HCT116 (cell line): Measurements from ENCODE around the gene ATP6V0D1. TPM values are rescaled to one million over a fixed set of nuclear protein-coding genes. Genes with fewer than 3 reads are reported as not detected.

Experiments used
- ATAC-seq: fragments of 200-7000 bp; cut with Tn5 transposase; 2 replicates; pipeline ENCODE4 v1.9.1; 2020; ENCODE audit warnings: mild to moderate bottlenecking, moderate library complexity
- BruUV-seq: library from RNA; stranded (reverse); fragments of 400-500 nt; replicated peaks from 2 replicates; lab custom pipeline; 2021; lab: Mats Ljungman, UMichigan
- CTCF ChIA-PET: fragments of 300-600 bp; sonication (Branson Sonifier 250); formaldehyde crosslinking; loops from one replicate; lab custom pipeline; 2021; ENCODE audit warnings: antibody characterized with exemption; lab: Charles Lee
- POLR2A ChIA-PET: fragments of 300-600, 350-600 bp; sonication (Branson Sonifier 250); formaldehyde crosslinking; loops from one replicate; lab custom pipeline; 2021; ENCODE audit warnings: antibody characterized with exemption; lab: Charles Lee
- RAD21 ChIA-PET, 2 experiments: fragments of 300-600 bp; sonication (Branson Sonifier 250); formaldehyde crosslinking; loops; one replicate each; lab custom pipeline; 2023; ENCODE audit warnings: low total read pairs in 2 of 2; ENCODE audit not compliant: uncharacterized antibody in 2 of 2, unreplicated experiment in 2 of 2, low non-redundant PET in 1 of 2; lab: Charles Lee
- DNase-seq: peaks from one replicate; pipeline ENCODE4 v3.0.0-alpha.2; 2010; ENCODE audit warnings: low read depth, low spot score
- H2AFZ ChIP-seq: fragments of 200-600 bp; shearing (Covaris generic), sonication (generic); 2 replicates; pipeline ENCODE4 v1.6.1; 2017; ENCODE audit warnings: low read depth, mixed run types, mixed read lengths, antibody characterized with exemption, low read length; ENCODE audit not compliant: poor library complexity, severe bottlenecking
- H3K27ac ChIP-seq: 2 replicates; pipeline ENCODE4 v1.5.1; 2012; ENCODE audit warnings: low read depth, low read length
- H3K27me3 ChIP-seq: fragments of 200-600 bp; sonication (generic); 2 replicates; pipeline ENCODE4 v1.6.1; 2016; ENCODE audit warnings: mixed run types, low read length, mixed read lengths; ENCODE audit not compliant: insufficient read depth
- H3K36me3 ChIP-seq, 2 experiments: fragments of 200-500 bp in 1 of 2; fragments of 200-600 bp in 1 of 2; sonication (Bioruptor generic) in 1 of 2; sonication (generic) in 1 of 2; 2 replicates each; pipeline versions ENCODE4 v1.5.1 to v1.6.1; 2014 to 2016; ENCODE audit warnings: low read length in 2 of 2, inconsistent platforms in 1 of 2, mixed read lengths in 1 of 2, mixed run types in 1 of 2; ENCODE audit not compliant: insufficient read depth in 2 of 2, control insufficient read depth in 1 of 2
- H3K4me1 ChIP-seq, 2 experiments: fragments of 200-600 bp in 1 of 2; sonication (generic) in 1 of 2; 2 replicates each; pipeline versions ENCODE4 v1.5.1 to v1.6.1; 2012 to 2017; ENCODE audit warnings: low read length in 2 of 2, inconsistent platforms in 1 of 2, mild to moderate bottlenecking in 1 of 2, mixed read lengths in 1 of 2, mixed run types in 1 of 2, moderate library complexity in 1 of 2; ENCODE audit not compliant: insufficient read depth in 2 of 2, control insufficient read depth in 1 of 2
- H3K4me2 ChIP-seq: fragments of 200-600 bp; sonication (generic); 2 replicates; pipeline ENCODE4 v1.6.1; 2017; ENCODE audit warnings: mixed run types, low read length, mixed read lengths
- H3K4me3 ChIP-seq, 2 experiments: fragments of 200-600 bp in 1 of 2; sonication (generic) in 1 of 2; replicated peaks in 1 of 2; 2 replicates each; pipeline ENCODE4 v1.5.1; 2011 to 2016; ENCODE audit warnings: low read length in 2 of 2, control low read depth in 1 of 2, low read depth in 1 of 2, mild to moderate bottlenecking in 1 of 2, mixed read lengths in 1 of 2, mixed run types in 1 of 2
- H3K79me2 ChIP-seq: fragments of 200-600 bp; sonication (generic); 2 replicates; pipeline ENCODE4 v1.6.1; 2017; ENCODE audit warnings: mild to moderate bottlenecking, mixed run types, low read length, moderate library complexity, mixed read lengths; ENCODE audit not compliant: insufficient read depth
- H3K9ac ChIP-seq: fragments of 200-600 bp; sonication (generic); 2 replicates; pipeline ENCODE4 v1.6.1; 2016; ENCODE audit warnings: low read length, mixed read lengths
- H3K9me2 ChIP-seq: fragments of 200-600 bp; sonication (generic), shearing (Covaris generic); 2 replicates; pipeline ENCODE4 v1.6.1; 2017; ENCODE audit warnings: mixed run types, mild to moderate bottlenecking, moderate library complexity; ENCODE audit not compliant: insufficient read depth
- H3K9me3 ChIP-seq, 2 experiments: fragments of 200-500 bp in 1 of 2; fragments of 200-600 bp in 1 of 2; sonication (Bioruptor generic) in 1 of 2; sonication (generic) in 1 of 2; 2 replicates each; pipeline ENCODE4 v1.6.1; 2014 to 2017; ENCODE audit warnings: low read length in 2 of 2, mixed read lengths in 2 of 2, inconsistent platforms in 1 of 2, low read depth in 1 of 2, mild to moderate bottlenecking in 1 of 2, mixed run types in 1 of 2, moderate library complexity in 1 of 2; ENCODE audit not compliant: control insufficient read depth in 1 of 2, insufficient read depth in 1 of 2
- H4K20me1 ChIP-seq: fragments of 200-600 bp; sonication (generic), shearing (Covaris generic); 2 replicates; pipeline ENCODE4 v1.6.1; 2017; ENCODE audit warnings: mixed run types, mild to moderate bottlenecking, moderate library complexity; ENCODE audit not compliant: insufficient read depth
- CTCF ChIP-seq, 3 experiments: fragments of 200-600 bp in 1 of 3; sonication (generic) in 1 of 3; IDR thresholded peaks in 2 of 3; conservative IDR thresholded peaks in 1 of 3; 2 replicates each; pipeline ENCODE4 v1.5.1; 2012 to 2017; ENCODE audit warnings: low read depth in 2 of 3, low read length in 2 of 3, antibody characterized with exemption in 1 of 3, borderline replicate concordance in 1 of 3, control low read depth in 1 of 3, mild to moderate bottlenecking in 1 of 3, mixed read lengths in 1 of 3, mixed run types in 1 of 3, moderate library complexity in 1 of 3; ENCODE audit not compliant: insufficient read depth in 1 of 3
- EZH2phosphoT487 ChIP-seq: fragments of 200-600 bp; IDR thresholded peaks from 2 replicates; pipeline ENCODE4 v1.6.1; 2018; ENCODE audit warnings: antibody characterized with exemption, borderline replicate concordance
- FOSL1 ChIP-seq: IDR thresholded peaks from 2 replicates; pipeline ENCODE4 v1.6.1; 2012; ENCODE audit warnings: low read depth
- JUND ChIP-seq: IDR thresholded peaks from 2 replicates; pipeline ENCODE4 v1.6.1; 2012
- YY1 ChIP-seq: IDR thresholded peaks from 2 replicates; pipeline ENCODE4 v1.6.1; 2011; ENCODE audit warnings: low read length, low read depth, moderate library complexity, mild to moderate bottlenecking; ENCODE audit not compliant: insufficient replicate concordance; ENCODE audit errors: extremely low read depth
- ZFX ChIP-seq: fragments of 450-650 bp; IDR thresholded peaks from 2 replicates; pipeline ENCODE4 v1.6.1; 2017
- intact Hi-C: fragments of 100-400 bp; cut with micrococcal nuclease; formaldehyde crosslinking; loops from 2 replicates; pipeline ENCODE4 v1.10.0; 2022
- total RNA-seq: library from RNA; stranded (reverse); gene quantifications from one replicate; pipeline ENCODE4 v1.2.1, GENCODE V29; 2021; ENCODE audit not compliant: unreplicated experiment
- TF ChIP-seq, protein P1 (sequence below): IDR thresholded peaks from 2 replicates; pipeline ENCODE4 v1.6.1; 2011; ENCODE audit warnings: mild to moderate bottlenecking, low read length, moderate library complexity; ENCODE audit not compliant: insufficient replicate concordance; ENCODE audit errors: extremely low read depth

Gene ATP6V0D1
- total RNA-seq, 1 experiment from 2014 or later = 36.6 TPM

DNA sequence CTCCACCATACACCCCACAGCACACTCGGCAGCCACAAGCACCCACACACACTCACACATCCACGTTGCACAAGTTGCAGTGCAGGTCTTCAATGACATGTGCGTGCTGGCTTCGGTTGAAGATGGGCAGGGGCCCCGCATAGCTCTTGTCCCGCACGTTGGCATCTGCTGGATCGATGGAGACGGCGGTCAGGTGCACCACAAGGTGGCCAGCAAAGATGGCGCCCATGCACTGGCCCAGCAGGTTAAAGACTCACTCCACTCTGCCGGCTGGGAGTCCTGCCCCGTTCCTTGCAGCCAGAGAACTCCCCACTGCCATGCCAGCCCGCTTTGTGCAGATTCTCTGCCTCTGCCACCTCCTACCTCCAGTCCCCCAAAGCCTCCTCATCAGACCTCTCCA is 80.1 kb downstream of the ATP6V0D1 start:
- H3K4me2 ChIP-seq = no peak overlapping the region
- no peaks in the 10 kb centered on the region for H3K36me3 ChIP-seq
- H3K79me2 ChIP-seq = no peaks in the 10 kb centered on the region
- ATAC-seq (no peak), DNase-seq (no peak)
- no peaks in the 10 kb centered on the region for H4K20me1 ChIP-seq
- no peak overlapping the region for H3K27ac ChIP-seq
- no TSS peak for BruUV-seq
- RAD21 ChIA-PET = no interaction called here
- no peaks in the 10 kb centered on the region for H3K9me3 ChIP-seq
- H3K9ac ChIP-seq = no peak overlapping the region
- peaks cover 28 to 37% of the 10 kb centered on the region in 2 experiments for H3K4me1 ChIP-seq
- H3K4me3 ChIP-seq = no peak overlapping the region
- POLR2A ChIA-PET = interaction anchor here (0.6 kb wide), 1 partner anchor 250 kb away, joined by 3 read pairs; the partner anchor contains the start of gene B3GNT9
- no peaks in the 10 kb centered on the region for H3K9me2 ChIP-seq
- CTCF ChIA-PET = interaction anchor here (0.6 kb wide), 1 partner anchor 52 kb away, joined by 3 read pairs; no protein-coding TSS in a partner anchor
- TF ChIP-seq FOSL1 = no peak
- TF ChIP-seq EZH2phosphoT487 = no peak
- TF ChIP-seq JUND = no peak
- no peak overlapping the region for H2AFZ ChIP-seq
- H3K27me3 ChIP-seq = no peaks in the 10 kb centered on the region
- intact Hi-C loops = no loop called here

GRCh38 chr16:67399749-67400704 is 80.9 kb downstream of the ATP6V0D1 start:
- H3K9me3 ChIP-seq = no peaks in the 10 kb centered on the region
- H3K9ac ChIP-seq = no peak overlapping the region
- no peaks in the 10 kb centered on the region for H3K9me2 ChIP-seq
- H4K20me1 ChIP-seq = no peaks in the 10 kb centered on the region
- ChIA-PET POLR2A (no interaction called here), CTCF (interaction anchor here (0.8 to 1.4 kb wide), 2 partner anchors 122 to 139 kb away, joined by 3 to 4 read pairs; no protein-coding TSS in a partner anchor), RAD21 (interaction anchor here in 1 of 2 experiments (0.9 kb wide), 1 partner anchor 140 kb away, joined by 5 read pairs; no protein-coding TSS in a partner anchor)
- no peak for DNase-seq
- H3K36me3 ChIP-seq = no peaks in the 10 kb centered on the region
- peaks cover 23 to 35% of the 10 kb centered on the region in 2 experiments for H3K4me1 ChIP-seq
- H2AFZ ChIP-seq = no peak overlapping the region
- H3K27ac ChIP-seq = no peak overlapping the region
- no peaks in the 10 kb centered on the region for H3K79me2 ChIP-seq
- no peak overlapping the region for H3K4me2 ChIP-seq
- TF ChIP-seq, protein P1, sequence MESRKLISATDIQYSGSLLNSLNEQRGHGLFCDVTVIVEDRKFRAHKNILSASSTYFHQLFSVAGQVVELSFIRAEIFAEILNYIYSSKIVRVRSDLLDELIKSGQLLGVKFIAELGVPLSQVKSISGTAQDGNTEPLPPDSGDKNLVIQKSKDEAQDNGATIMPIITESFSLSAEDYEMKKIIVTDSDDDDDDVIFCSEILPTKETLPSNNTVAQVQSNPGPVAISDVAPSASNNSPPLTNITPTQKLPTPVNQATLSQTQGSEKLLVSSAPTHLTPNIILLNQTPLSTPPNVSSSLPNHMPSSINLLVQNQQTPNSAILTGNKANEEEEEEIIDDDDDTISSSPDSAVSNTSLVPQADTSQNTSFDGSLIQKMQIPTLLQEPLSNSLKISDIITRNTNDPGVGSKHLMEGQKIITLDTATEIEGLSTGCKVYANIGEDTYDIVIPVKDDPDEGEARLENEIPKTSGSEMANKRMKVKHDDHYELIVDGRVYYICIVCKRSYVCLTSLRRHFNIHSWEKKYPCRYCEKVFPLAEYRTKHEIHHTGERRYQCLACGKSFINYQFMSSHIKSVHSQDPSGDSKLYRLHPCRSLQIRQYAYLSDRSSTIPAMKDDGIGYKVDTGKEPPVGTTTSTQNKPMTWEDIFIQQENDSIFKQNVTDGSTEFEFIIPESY = no peak
- no peak for TF ChIP-seq ZFX
- TF ChIP-seq CTCF (IDR thresholded peaks at IDR 0.05 in 2 of 3, conservative IDR thresholded peaks at IDR 0.05 in 1 of 3; ENCODE audit: borderline replicate concordance in 1 of 3, insufficient read depth in 1 of 3, low read depth in 2 of 3, low read length in 2 of 3) = 0 out of 6 replicates have a peak, but pooled peaks of 1 of the 3 experiments have one; percentile 4
- TF ChIP-seq YY1 = no peak
- no peaks in the 10 kb centered on the region for H3K27me3 ChIP-seq
- H3K4me3 ChIP-seq = no peak overlapping the region
- BruUV-seq = no TSS peak
- ATAC-seq = no peak; the same call in 1 of the 2 replicates
- intact Hi-C loops = loop anchor here (5.0 kb wide), 1 partner anchor 138 kb away; no protein-coding TSS in a partner anchor
